Measurements from ENCODE around the gene LGMN. TPM values are rescaled to one million over a fixed set of nuclear protein-coding genes. Genes with fewer than 3 reads are reported as not detected.

The LGMN gene
- total and polyA plus RNA-seq, 2 of the 13 experiments (the other 11 are each of a cell fraction or from before 2014, with no cell fraction given) = 28.9 to 76.4 TPM

DNA sequence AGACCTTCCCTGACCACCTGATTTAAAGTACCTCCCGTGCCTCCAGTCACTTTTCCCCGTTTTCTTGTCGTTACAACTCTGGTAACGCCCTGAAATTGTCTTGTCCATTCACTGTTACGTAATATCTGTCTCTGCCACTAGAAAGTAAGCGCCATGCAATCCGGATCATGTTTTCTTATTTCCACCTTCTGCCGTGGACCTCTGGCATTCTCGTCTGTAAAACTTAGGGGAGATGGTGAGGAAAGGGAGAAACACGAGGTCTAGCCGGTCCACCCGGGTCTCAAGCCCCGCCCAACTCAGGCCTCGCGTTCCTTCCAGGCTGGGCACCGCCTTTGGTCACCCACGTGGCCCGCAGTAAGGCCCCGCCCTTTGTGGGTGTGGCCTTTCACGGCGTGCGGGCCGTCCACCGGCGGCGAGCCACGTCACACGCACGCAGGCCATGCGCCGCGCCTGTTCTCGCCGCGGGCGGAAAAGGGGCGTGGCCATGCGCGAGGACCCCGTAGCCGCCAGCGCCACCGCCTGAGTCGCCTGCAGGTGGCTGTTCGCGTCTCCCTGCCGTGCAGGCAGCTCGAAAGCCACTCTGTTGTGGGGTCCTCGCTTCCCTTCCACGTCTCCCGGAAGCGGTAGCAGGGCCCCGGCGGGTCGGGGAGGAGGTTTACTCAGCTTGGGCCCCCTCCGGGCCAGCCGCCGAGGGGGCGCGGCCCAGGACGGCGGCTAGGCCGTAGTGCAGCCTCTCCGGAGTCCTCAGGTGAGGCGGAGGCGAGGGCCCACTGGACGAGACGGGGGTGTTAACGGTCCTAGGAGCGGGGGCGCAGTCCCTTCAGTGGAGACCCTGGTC lies 45.5 kb upstream of the LGMN start, which contains the start of gene GOLGA5 (continued):
- TF ChIP-seq RARG (CRISPR knock-in tag; IDR thresholded peaks at IDR 0.05; ENCODE audit: low read depth) (0 out of 2 replicates have a peak, but pooled peaks have one; percentile 51), ZNF224 (CRISPR knock-in tag; IDR thresholded peaks at IDR 0.05) (peak; percentile 33; the same call in 1 of the 2 replicates), HDAC2 (CRISPR knock-in tag; IDR thresholded peaks at IDR 0.05) (peak; percentile 82), MBNL3 (CRISPR knock-in tag; conservative IDR thresholded peaks at IDR 0.05) (no peak), MXI1 (IDR thresholded peaks at IDR 0.05; ENCODE audit: borderline replicate concordance, low read depth, low read length) (peak; percentile 98; the same call in 2 of the 3 replicates), BHLHE40 (IDR thresholded peaks at IDR 0.05; ENCODE audit: low read length) (no peak), ZNF34 (CRISPR knock-in tag; IDR thresholded peaks at IDR 0.05; ENCODE audit: borderline replicate concordance) (peak; percentile 50; the same call in 1 of the 2 replicates), ZNF12 (CRISPR knock-in tag; IDR thresholded peaks at IDR 0.05) (no peak), ERF (CRISPR knock-in tag; IDR thresholded peaks at IDR 0.05) (peak; percentile 81; the same call in 1 of the 2 replicates), ZNF75D (CRISPR knock-in tag; IDR thresholded peaks at IDR 0.05; ENCODE audit: borderline replicate concordance) (no peak), SRF (IDR thresholded peaks at IDR 0.05; ENCODE audit: low read depth, low read length) (no peak), CBX2 (IDR thresholded peaks at IDR 0.05; ENCODE audit: low read depth, low read length) (no peak), CBX2 (CRISPR knock-in tag; IDR thresholded peaks at IDR 0.05; ENCODE audit: low read depth) (no peak), ARNT2 (CRISPR knock-in tag; IDR thresholded peaks at IDR 0.05; ENCODE audit: low read depth) (peak; percentile 81; the same call in 1 of the 2 replicates), NCOR1 (IDR thresholded peaks at IDR 0.05; ENCODE audit: borderline replicate concordance, low read length) (no peak; the same call in 1 of the 2 replicates), ZBTB20 (CRISPR knock-in tag; IDR thresholded peaks at IDR 0.05; ENCODE audit: borderline replicate concordance, low read depth) (no peak), ZNF550 (CRISPR knock-in tag; IDR thresholded peaks at IDR 0.05; ENCODE audit: borderline replicate concordance) (no peak), ZNF382 (CRISPR knock-in tag; IDR thresholded peaks at IDR 0.05; ENCODE audit: borderline replicate concordance) (no peak), SRSF1 (optimal IDR thresholded peaks at IDR 0.05; ENCODE audit: low read depth, low read length) (peak; percentile 96)
- TF ChIP-seq, protein P1, sequence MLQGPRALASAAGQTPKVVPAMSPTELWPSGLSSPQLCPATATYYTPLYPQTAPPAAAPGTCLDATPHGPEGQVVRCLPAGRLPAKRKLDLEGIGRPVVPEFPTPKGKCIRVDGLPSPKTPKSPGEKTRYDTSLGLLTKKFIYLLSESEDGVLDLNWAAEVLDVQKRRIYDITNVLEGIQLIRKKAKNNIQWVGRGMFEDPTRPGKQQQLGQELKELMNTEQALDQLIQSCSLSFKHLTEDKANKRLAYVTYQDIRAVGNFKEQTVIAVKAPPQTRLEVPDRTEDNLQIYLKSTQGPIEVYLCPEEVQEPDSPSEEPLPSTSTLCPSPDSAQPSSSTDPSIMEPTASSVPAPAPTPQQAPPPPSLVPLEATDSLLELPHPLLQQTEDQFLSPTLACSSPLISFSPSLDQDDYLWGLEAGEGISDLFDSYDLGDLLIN (CRISPR knock-in tag; IDR thresholded peaks at IDR 0.05; ENCODE audit: borderline replicate concordance) = no peak; the same call in 1 of the 2 replicates
- TF ChIP-seq, protein P2, sequence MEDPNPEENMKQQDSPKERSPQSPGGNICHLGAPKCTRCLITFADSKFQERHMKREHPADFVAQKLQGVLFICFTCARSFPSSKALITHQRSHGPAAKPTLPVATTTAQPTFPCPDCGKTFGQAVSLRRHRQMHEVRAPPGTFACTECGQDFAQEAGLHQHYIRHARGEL (CRISPR knock-in tag; IDR thresholded peaks at IDR 0.05) = 0 out of 2 replicates have a peak, but pooled peaks have one; percentile 29
- TF ChIP-seq, protein P3, sequence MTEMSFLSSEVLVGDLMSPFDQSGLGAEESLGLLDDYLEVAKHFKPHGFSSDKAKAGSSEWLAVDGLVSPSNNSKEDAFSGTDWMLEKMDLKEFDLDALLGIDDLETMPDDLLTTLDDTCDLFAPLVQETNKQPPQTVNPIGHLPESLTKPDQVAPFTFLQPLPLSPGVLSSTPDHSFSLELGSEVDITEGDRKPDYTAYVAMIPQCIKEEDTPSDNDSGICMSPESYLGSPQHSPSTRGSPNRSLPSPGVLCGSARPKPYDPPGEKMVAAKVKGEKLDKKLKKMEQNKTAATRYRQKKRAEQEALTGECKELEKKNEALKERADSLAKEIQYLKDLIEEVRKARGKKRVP (CRISPR knock-in tag; IDR thresholded peaks at IDR 0.05) = no peak
- TF ChIP-seq, protein P4, sequence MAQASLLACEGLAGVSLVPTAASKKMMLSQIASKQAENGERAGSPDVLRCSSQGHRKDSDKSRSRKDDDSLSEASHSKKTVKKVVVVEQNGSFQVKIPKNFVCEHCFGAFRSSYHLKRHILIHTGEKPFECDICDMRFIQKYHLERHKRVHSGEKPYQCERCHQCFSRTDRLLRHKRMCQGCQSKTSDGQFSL (CRISPR knock-in tag; IDR thresholded peaks at IDR 0.05) = no peak; the same call in 1 of the 2 replicates
- TF ChIP-seq, protein P5, sequence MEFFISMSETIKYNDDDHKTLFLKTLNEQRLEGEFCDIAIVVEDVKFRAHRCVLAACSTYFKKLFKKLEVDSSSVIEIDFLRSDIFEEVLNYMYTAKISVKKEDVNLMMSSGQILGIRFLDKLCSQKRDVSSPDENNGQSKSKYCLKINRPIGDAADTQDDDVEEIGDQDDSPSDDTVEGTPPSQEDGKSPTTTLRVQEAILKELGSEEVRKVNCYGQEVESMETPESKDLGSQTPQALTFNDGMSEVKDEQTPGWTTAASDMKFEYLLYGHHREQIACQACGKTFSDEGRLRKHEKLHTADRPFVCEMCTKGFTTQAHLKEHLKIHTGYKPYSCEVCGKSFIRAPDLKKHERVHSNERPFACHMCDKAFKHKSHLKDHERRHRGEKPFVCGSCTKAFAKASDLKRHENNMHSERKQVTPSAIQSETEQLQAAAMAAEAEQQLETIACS (CRISPR knock-in tag; IDR thresholded peaks at IDR 0.05) = no peak
- TF ChIP-seq, protein P6, sequence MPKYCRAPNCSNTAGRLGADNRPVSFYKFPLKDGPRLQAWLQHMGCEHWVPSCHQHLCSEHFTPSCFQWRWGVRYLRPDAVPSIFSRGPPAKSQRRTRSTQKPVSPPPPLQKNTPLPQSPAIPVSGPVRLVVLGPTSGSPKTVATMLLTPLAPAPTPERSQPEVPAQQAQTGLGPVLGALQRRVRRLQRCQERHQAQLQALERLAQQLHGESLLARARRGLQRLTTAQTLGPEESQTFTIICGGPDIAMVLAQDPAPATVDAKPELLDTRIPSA (CRISPR knock-in tag; IDR thresholded peaks at IDR 0.05; ENCODE audit: borderline replicate concordance) = no peak; the same call in 1 of the 2 replicates
